SIG-M5 treated with dmso at 0.1 percent for 504 hours (cell line): ENCODE data around the gene SARDH.
A peak's percentile ranks its signal among the peaks of the same experiment; 100 is the strongest.
"Not testable (repeated sequence)": the region's sequence is repeated elsewhere in the genome, so short reads cannot be mapped to it uniquely, and the experiment has no call there.

ENCODE experiments used
- DNase-seq: peaks from one replicate; lab custom pipeline; 2025; ENCODE audit not compliant: unreplicated experiment; lab: John Stamatoyannopoulos, UW

The SARDH gene

GRCh38 chr9:133635533-133636531 lies 102.3 kb downstream of the SARDH start, which contains the start of gene DBH:
Gene DBH (plus strand): TSS chr9:133636363. CDS start chr9:133636372, 9 bp downstream.
- no peak for DNase-seq

- DNase-seq, result no peak
Observed at GRCh38 chr9:133635098-133635497, 103.1 kb downstream of the SARDH start.

- no peak for DNase-seq
Observed at GRCh38 chr9:133634081-133634691, 104.0 kb downstream of the SARDH start.

GRCh38 chr9:133633681-133634080 lies 104.5 kb downstream of the SARDH start:
- no peak for DNase-seq

- no peak for DNase-seq
Observed at GRCh38 chr9:133632806-133633680, 105.1 kb downstream of the SARDH start.

GRCh38 chr9:133631111-133631510 lies 107.0 kb downstream of the SARDH start:
- DNase-seq, result no peak

GRCh38 chr9:133629221-133630110 lies 108.7 kb downstream of the SARDH start:
- no peak for DNase-seq

GRCh38 chr9:133628766-133629165 lies 109.4 kb downstream of the SARDH start:
- DNase-seq, result no peak

- DNase-seq, result no peak
Observed at GRCh38 chr9:133627341-133627740, 110.8 kb downstream of the SARDH start.

GRCh38 chr9:133626008-133626407 lies 112.1 kb downstream of the SARDH start:
- not testable (repeated sequence) for DNase-seq

- no peak for DNase-seq
Observed at GRCh38 chr9:133622555-133622954, 115.6 kb downstream of the SARDH start.

GRCh38 chr9:133621725-133622267 lies 116.4 kb downstream of the SARDH start:
- DNase-seq, result no peak

- DNase-seq, result peak; percentile 28
Observed at GRCh38 chr9:133619791-133620190, 118.4 kb downstream of the SARDH start.

GRCh38 chr9:133618726-133619125 lies 119.4 kb downstream of the SARDH start:
- DNase-seq, result no peak

- no peak for DNase-seq
Observed at GRCh38 chr9:133616643-133617405, 121.3 kb downstream of the SARDH start.

- no peak for DNase-seq
Observed at GRCh38 chr9:133615606-133616188, 122.5 kb downstream of the SARDH start.

GRCh38 chr9:133615186-133615585 lies 123.0 kb downstream of the SARDH start:
- DNase-seq, result no peak

GRCh38 chr9:133614678-133615077 lies 123.5 kb downstream of the SARDH start:
- DNase-seq, result no peak

GRCh38 chr9:133614056-133614455 lies 124.1 kb downstream of the SARDH start:
- no peak for DNase-seq
